Measurements from ENCODE around the gene CD300H. TPM values are rescaled to one million over a fixed set of nuclear protein-coding genes. Genes with fewer than 3 reads are reported as not detected.
A peak's percentile ranks its signal among the peaks of the same experiment; 100 is the strongest.

The CD300H gene
- total RNA-seq, 1 experiment from 2014 or later = not detected

DNA sequence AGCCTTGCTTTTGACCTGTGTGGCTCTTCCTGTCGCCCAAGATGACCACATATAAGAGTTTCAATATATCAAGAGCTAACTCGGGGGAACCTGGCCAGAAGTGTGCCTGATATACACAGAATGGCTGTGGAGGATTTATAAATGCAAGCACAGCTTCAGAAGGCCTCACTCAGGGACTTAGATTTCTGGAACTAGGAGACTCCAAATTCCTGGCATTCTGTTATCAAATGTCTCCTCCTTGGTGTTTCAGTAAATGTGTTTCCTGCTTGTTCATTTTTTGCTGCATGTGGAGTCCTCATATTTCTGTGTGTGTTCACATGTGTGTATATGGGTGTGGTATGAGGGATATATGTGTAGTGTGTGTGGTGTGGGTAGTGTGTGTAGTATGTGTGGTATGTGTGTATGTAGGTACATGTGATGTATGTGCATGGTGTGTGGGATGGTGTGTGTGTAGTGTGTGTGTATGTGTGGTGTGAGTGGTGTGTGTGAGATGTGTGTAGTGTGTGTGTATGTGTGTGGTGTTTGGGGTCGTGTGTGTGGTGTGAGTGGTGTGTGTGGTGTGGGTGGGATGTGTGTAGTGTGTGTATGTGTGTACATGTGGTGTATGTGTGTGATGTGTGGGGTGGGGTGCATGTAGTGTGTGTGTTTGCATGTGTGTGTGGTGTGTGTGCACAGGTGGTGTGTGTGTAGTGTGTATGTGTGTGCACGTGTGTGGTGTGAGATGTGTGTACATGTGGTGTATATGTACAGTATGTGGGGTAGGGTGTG lies 981 bp upstream of the CD300H start:
- H3K27me3 ChIP-seq (ENCODE audit: insufficient read depth, low read length) = peaks cover 5% of the 10 kb centered on the region
- no peaks in the 10 kb centered on the region for H4K20me1 ChIP-seq (ENCODE audit: insufficient read depth)
- peak overlapping the region; percentile 36; the same call in 1 of the 2 replicates for H3K27ac ChIP-seq (ENCODE audit: low read depth, low read length)
- no peaks in the 10 kb centered on the region for H3K36me3 ChIP-seq (ENCODE audit: control insufficient read depth in 1 of 2, insufficient read depth in 2 of 2, low read length in 2 of 2)
- intact Hi-C loops (cut with micrococcal nuclease) = no loop called here
- ATAC-seq (no peak), DNase-seq (ENCODE audit: low read depth, low spot score) (no peak)
- peak overlapping the region; percentile 46 for H3K4me2 ChIP-seq (ENCODE audit: low read length)
- ChIA-PET CTCF (interaction anchor here (3.1 to 4.0 kb wide), 2 partner anchors 12 to 89 kb away, joined by 19 to 30 read pairs; no protein-coding TSS in a partner anchor), POLR2A (no interaction called here), RAD21 (ENCODE audit: low non-redundant PET in 1 of 2, low total read pairs in 2 of 2, uncharacterized antibody in 2 of 2, unreplicated experiment in 2 of 2) (no interaction called here)
- no peak overlapping the region for H2AFZ ChIP-seq (ENCODE audit: low read depth, low read length, poor library complexity, severe bottlenecking)
- TF ChIP-seq POLR2AphosphoS5 (IDR thresholded peaks at IDR 0.05; ENCODE audit: low read depth, low read length) = no peak
- TF ChIP-seq, protein P1, sequence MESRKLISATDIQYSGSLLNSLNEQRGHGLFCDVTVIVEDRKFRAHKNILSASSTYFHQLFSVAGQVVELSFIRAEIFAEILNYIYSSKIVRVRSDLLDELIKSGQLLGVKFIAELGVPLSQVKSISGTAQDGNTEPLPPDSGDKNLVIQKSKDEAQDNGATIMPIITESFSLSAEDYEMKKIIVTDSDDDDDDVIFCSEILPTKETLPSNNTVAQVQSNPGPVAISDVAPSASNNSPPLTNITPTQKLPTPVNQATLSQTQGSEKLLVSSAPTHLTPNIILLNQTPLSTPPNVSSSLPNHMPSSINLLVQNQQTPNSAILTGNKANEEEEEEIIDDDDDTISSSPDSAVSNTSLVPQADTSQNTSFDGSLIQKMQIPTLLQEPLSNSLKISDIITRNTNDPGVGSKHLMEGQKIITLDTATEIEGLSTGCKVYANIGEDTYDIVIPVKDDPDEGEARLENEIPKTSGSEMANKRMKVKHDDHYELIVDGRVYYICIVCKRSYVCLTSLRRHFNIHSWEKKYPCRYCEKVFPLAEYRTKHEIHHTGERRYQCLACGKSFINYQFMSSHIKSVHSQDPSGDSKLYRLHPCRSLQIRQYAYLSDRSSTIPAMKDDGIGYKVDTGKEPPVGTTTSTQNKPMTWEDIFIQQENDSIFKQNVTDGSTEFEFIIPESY (IDR thresholded peaks at IDR 0.05; ENCODE audit: extremely low read depth, insufficient replicate concordance, low read length) = no peak
- TF ChIP-seq, protein P2, sequence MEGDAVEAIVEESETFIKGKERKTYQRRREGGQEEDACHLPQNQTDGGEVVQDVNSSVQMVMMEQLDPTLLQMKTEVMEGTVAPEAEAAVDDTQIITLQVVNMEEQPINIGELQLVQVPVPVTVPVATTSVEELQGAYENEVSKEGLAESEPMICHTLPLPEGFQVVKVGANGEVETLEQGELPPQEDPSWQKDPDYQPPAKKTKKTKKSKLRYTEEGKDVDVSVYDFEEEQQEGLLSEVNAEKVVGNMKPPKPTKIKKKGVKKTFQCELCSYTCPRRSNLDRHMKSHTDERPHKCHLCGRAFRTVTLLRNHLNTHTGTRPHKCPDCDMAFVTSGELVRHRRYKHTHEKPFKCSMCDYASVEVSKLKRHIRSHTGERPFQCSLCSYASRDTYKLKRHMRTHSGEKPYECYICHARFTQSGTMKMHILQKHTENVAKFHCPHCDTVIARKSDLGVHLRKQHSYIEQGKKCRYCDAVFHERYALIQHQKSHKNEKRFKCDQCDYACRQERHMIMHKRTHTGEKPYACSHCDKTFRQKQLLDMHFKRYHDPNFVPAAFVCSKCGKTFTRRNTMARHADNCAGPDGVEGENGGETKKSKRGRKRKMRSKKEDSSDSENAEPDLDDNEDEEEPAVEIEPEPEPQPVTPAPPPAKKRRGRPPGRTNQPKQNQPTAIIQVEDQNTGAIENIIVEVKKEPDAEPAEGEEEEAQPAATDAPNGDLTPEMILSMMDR (IDR thresholded peaks at IDR 0.05 in 2 of 3, conservative IDR thresholded peaks at IDR 0.05 in 1 of 3; ENCODE audit: borderline replicate concordance in 1 of 3, insufficient read depth in 1 of 3, low read depth in 2 of 3, low read length in 2 of 3) = no peak
- no peak for TF ChIP-seq SP1 (IDR thresholded peaks at IDR 0.05; ENCODE audit: low read depth)
- TF ChIP-seq, protein P3, sequence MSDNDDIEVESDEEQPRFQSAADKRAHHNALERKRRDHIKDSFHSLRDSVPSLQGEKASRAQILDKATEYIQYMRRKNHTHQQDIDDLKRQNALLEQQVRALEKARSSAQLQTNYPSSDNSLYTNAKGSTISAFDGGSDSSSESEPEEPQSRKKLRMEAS (IDR thresholded peaks at IDR 0.05) = no peak
- no peak for TF ChIP-seq TCF7L2 (IDR thresholded peaks at IDR 0.05; ENCODE audit: borderline replicate concordance, extremely low read depth, insufficient read depth, insufficient read length)
- TF ChIP-seq ZNF274 (IDR thresholded peaks at IDR 0.05; ENCODE audit: low read depth, low read length) = no peak
- TF ChIP-seq, protein P4, sequence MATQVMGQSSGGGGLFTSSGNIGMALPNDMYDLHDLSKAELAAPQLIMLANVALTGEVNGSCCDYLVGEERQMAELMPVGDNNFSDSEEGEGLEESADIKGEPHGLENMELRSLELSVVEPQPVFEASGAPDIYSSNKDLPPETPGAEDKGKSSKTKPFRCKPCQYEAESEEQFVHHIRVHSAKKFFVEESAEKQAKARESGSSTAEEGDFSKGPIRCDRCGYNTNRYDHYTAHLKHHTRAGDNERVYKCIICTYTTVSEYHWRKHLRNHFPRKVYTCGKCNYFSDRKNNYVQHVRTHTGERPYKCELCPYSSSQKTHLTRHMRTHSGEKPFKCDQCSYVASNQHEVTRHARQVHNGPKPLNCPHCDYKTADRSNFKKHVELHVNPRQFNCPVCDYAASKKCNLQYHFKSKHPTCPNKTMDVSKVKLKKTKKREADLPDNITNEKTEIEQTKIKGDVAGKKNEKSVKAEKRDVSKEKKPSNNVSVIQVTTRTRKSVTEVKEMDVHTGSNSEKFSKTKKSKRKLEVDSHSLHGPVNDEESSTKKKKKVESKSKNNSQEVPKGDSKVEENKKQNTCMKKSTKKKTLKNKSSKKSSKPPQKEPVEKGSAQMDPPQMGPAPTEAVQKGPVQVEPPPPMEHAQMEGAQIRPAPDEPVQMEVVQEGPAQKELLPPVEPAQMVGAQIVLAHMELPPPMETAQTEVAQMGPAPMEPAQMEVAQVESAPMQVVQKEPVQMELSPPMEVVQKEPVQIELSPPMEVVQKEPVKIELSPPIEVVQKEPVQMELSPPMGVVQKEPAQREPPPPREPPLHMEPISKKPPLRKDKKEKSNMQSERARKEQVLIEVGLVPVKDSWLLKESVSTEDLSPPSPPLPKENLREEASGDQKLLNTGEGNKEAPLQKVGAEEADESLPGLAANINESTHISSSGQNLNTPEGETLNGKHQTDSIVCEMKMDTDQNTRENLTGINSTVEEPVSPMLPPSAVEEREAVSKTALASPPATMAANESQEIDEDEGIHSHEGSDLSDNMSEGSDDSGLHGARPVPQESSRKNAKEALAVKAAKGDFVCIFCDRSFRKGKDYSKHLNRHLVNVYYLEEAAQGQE (IDR thresholded peaks at IDR 0.05; ENCODE audit: low read depth) = no peak
- TF ChIP-seq YY1 (IDR thresholded peaks at IDR 0.05; ENCODE audit: extremely low read depth, insufficient replicate concordance, low read depth, low read length) = no peak
- no peak for TF ChIP-seq ZFX (IDR thresholded peaks at IDR 0.05)
- no peak for TF ChIP-seq CBX3 (IDR thresholded peaks at IDR 0.05; ENCODE audit: low read depth)
- no peak for TF ChIP-seq EGR1 (IDR thresholded peaks at IDR 0.05; ENCODE audit: low read depth)
- TF ChIP-seq, protein P5, sequence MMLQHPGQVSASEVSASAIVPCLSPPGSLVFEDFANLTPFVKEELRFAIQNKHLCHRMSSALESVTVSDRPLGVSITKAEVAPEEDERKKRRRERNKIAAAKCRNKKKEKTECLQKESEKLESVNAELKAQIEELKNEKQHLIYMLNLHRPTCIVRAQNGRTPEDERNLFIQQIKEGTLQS (IDR thresholded peaks at IDR 0.05) = no peak
- TF ChIP-seq JUND (IDR thresholded peaks at IDR 0.05) = no peak
- no peaks in the 10 kb centered on the region for H3K9me2 ChIP-seq (ENCODE audit: insufficient read depth)
- H3K9ac ChIP-seq (ENCODE audit: low read length) = no peak overlapping the region
- H3K9me3 ChIP-seq (ENCODE audit: control insufficient read depth in 1 of 2, insufficient read depth in 1 of 2, low read depth in 1 of 2, low read length in 2 of 2) = no peaks in the 10 kb centered on the region
- no TSS peak for BruUV-seq (replicated peaks)
- peaks cover 14 to 25% of the 10 kb centered on the region in 2 experiments for H3K4me1 ChIP-seq (ENCODE audit: control insufficient read depth in 1 of 2, insufficient read depth in 2 of 2, low read length in 2 of 2)
- H3K79me2 ChIP-seq (ENCODE audit: insufficient read depth, low read length) = no peaks in the 10 kb centered on the region
- no peak overlapping the region for H3K4me3 ChIP-seq (replicated peaks in 1 of 2; ENCODE audit: low read depth in 1 of 2, low read length in 2 of 2)

Data from HCT116 (cell line).